ENCODE results near the gene GALNT7. TPM values are rescaled to one million over a fixed set of nuclear protein-coding genes. Genes with fewer than 3 reads are reported as not detected.

Gene GALNT7
- polyA plus RNA-seq, 1 donor from 2014 or later = 15.0 TPM

- Histone ChIP-seq H3F3A (ENCODE audit: insufficient read depth, low read length, poor library complexity, severe bottlenecking) (no peaks in the 10 kb centered on the region), H2AFZ (ENCODE audit: low read depth, low read length) (no peak overlapping the region), H3K9me2 (ENCODE audit: insufficient read depth, low read length) (no peaks in the 10 kb centered on the region), H3K36me3 (ENCODE audit: insufficient read depth, low read length) (no peaks in the 10 kb centered on the region), H3K27ac (ENCODE audit: low read length) (no peak overlapping the region), H3K4me2 (ENCODE audit: low read length) (no peak overlapping the region), H3K27me3 (ENCODE audit: insufficient read depth, low read depth, low read length) (no peaks in the 10 kb centered on the region), H3K9me3 (ENCODE audit: low read length) (no peaks in the 10 kb centered on the region), H4K20me1 (ENCODE audit: insufficient read depth) (no peaks in the 10 kb centered on the region), H3K9ac (ENCODE audit: low read length) (no peak overlapping the region), H3K4me3 (ENCODE audit: low read length) (no peak overlapping the region), H3K79me2 (replicated peaks; ENCODE audit: insufficient read depth, low read length) (no peaks in the 10 kb centered on the region)
- TF ChIP-seq EZH2 (IDR thresholded peaks at IDR 0.05; ENCODE audit: borderline replicate concordance, insufficient read depth, low read length, poor library complexity, severe bottlenecking) (no peak), EP300 (conservative IDR thresholded peaks at IDR 0.05; ENCODE audit: poor library complexity, severe bottlenecking) (no peak), TAF1 (IDR thresholded peaks at IDR 0.05; ENCODE audit: low read depth) (no peak), MXI1 (conservative IDR thresholded peaks at IDR 0.05; ENCODE audit: poor library complexity, severe bottlenecking) (no peak), POLR2AphosphoS5 (IDR thresholded peaks at IDR 0.05) (no peak)
These were observed 175.3 kb downstream of the GALNT7 start for GRCh38 chr4:173343832-173344397.

DNA sequence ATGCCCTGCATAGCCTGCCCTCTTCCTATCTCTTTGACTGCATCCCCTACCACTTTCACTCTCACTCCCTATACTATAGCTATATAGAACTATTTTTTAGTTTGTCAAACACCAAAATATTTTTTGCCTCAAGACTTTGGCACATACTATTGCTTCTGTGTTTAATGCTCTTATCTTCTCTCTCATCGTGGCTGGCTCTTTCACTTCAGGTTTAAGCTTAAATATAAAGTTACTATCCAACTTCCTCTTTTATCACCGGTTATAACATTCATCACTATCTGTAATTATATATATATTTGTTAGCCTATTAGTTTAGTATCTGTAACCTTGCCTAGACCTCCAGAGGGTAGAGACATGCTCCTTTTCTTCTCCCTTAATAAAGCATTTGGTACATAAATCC, 177.0 kb downstream of the GALNT7 start:
- Histone ChIP-seq H3K4me2 (ENCODE audit: low read length) (no peak overlapping the region), H2AFZ (ENCODE audit: low read depth, low read length) (no peak overlapping the region)
- TF ChIP-seq MXI1 (conservative IDR thresholded peaks at IDR 0.05; ENCODE audit: poor library complexity, severe bottlenecking) (no peak), EP300 (conservative IDR thresholded peaks at IDR 0.05; ENCODE audit: poor library complexity, severe bottlenecking) (no peak), RAD21 (conservative IDR thresholded peaks at IDR 0.05) (no peak), POLR2AphosphoS5 (IDR thresholded peaks at IDR 0.05) (no peak), SMC3 (conservative IDR thresholded peaks at IDR 0.05; ENCODE audit: poor library complexity) (no peak), EZH2 (IDR thresholded peaks at IDR 0.05; ENCODE audit: borderline replicate concordance, insufficient read depth, low read length, poor library complexity, severe bottlenecking) (no peak), CTCF (IDR thresholded peaks at IDR 0.05; ENCODE audit: poor library complexity, severe bottlenecking) (no peak), TAF1 (IDR thresholded peaks at IDR 0.05; ENCODE audit: low read depth) (no peak)
- TF ChIP-seq, protein P1, sequence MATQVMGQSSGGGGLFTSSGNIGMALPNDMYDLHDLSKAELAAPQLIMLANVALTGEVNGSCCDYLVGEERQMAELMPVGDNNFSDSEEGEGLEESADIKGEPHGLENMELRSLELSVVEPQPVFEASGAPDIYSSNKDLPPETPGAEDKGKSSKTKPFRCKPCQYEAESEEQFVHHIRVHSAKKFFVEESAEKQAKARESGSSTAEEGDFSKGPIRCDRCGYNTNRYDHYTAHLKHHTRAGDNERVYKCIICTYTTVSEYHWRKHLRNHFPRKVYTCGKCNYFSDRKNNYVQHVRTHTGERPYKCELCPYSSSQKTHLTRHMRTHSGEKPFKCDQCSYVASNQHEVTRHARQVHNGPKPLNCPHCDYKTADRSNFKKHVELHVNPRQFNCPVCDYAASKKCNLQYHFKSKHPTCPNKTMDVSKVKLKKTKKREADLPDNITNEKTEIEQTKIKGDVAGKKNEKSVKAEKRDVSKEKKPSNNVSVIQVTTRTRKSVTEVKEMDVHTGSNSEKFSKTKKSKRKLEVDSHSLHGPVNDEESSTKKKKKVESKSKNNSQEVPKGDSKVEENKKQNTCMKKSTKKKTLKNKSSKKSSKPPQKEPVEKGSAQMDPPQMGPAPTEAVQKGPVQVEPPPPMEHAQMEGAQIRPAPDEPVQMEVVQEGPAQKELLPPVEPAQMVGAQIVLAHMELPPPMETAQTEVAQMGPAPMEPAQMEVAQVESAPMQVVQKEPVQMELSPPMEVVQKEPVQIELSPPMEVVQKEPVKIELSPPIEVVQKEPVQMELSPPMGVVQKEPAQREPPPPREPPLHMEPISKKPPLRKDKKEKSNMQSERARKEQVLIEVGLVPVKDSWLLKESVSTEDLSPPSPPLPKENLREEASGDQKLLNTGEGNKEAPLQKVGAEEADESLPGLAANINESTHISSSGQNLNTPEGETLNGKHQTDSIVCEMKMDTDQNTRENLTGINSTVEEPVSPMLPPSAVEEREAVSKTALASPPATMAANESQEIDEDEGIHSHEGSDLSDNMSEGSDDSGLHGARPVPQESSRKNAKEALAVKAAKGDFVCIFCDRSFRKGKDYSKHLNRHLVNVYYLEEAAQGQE (IDR thresholded peaks at IDR 0.05; ENCODE audit: borderline replicate concordance) = no peak

More for the DNA sequence above, 177.0 kb downstream of the GALNT7 start:
- Histone ChIP-seq H3K79me2 (replicated peaks; ENCODE audit: insufficient read depth, low read length) (no peaks in the 10 kb centered on the region), H3K36me3 (ENCODE audit: insufficient read depth, low read length) (no peaks in the 10 kb centered on the region), H3K27ac (ENCODE audit: low read length) (no peak overlapping the region), H4K20me1 (ENCODE audit: insufficient read depth) (no peaks in the 10 kb centered on the region), H3K9me3 (ENCODE audit: low read length) (no peaks in the 10 kb centered on the region), H3F3A (ENCODE audit: insufficient read depth, low read length, poor library complexity, severe bottlenecking) (no peaks in the 10 kb centered on the region), H3K4me3 (ENCODE audit: low read length) (no peak overlapping the region), H3K27me3 (ENCODE audit: insufficient read depth, low read depth, low read length) (no peaks in the 10 kb centered on the region), H3K9me2 (ENCODE audit: insufficient read depth, low read length) (no peaks in the 10 kb centered on the region), H3K9ac (ENCODE audit: low read length) (no peak overlapping the region)

Data from neural cell (in vitro differentiated cells).